ENCODE measurements around the gene CACNA1D.

Gene CACNA1D

DNA sequence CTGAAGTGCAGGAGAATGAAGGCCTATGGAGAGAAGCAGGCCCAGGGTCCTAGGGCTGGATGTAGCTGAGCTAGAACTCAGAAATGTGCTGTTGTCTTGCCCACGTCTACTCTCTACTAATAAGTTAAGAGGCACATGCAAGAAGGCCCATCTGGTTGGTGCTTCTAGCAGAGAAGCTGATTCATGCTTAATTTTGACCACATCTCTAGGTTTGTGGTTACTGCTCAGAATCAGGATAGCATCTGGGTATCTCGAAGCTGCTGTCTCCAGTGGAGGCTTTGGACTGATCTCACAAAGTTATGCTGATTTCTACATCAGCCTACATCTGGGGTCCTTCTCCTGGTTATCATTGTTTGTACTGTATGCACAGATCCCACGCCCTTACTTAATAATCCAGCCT, 87.3 kb downstream of the CACNA1D start:
- no peak for DNase-seq

DNA sequence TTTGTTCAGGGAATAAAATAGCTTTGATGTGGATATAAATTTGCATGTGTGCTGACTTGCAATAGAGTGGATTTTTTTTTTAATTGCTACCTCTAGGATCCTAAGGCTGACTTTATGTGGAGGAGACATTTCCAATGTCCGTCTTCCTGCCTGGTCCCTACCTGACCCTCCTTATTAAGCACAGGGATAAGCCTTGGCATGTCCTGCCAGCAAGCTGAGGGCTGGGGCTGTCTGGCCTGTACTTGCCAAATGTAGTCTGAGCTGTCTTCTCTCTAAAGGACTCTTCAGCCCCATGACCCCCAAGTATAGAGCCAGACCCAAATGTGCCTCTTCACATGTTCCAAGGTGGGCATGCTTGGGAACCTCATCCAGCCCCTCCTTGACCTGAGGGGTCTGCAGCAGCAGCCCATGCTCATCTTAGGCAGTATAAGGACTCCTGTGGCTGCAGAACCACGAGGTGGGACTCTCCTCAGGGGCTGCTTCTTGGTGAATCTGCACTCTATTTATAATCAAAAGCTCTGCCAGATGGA, 88.8 kb downstream of the CACNA1D start:
- no peak for DNase-seq

DNA sequence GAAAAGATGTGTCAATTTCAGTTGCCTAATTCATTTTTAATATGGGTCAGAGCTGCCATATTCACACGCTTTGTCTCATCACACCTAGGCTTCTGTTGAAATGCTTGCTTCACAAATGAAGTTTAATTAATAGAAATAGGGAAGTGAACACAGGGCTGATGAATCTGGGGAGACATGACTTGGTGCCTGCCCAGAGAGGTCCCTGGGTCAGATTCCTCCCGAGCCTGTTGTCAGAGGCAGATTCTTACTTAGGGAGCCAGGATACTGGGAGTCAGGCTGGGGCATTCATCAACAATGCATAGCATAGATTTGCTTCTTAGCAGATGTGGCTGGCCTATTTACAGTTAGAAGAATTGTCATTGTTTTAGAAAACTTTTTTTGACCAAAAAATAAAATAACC, 90.6 kb downstream of the CACNA1D start:
- no peak for DNase-seq

DNA sequence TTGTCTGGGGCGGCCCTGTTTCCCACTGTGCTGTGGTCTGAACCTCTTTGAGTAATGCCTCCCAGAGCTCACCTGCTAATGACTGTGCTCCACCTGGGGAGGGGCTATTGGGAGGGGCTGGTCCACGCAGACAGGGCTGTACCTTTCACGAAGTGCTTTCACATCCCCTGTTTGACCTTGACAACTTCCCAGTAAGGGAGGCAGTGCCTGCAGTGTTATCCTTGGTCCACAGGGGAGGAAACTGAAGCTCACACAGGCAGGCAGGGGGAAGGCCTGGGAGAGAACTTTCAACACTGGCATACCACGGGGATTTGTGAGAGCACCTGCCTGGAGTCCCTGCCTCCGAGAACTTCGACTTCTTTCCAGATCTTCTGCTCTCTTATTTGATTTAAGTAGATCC, 91.2 kb downstream of the CACNA1D start:
- DNase-seq: no peak

DNA sequence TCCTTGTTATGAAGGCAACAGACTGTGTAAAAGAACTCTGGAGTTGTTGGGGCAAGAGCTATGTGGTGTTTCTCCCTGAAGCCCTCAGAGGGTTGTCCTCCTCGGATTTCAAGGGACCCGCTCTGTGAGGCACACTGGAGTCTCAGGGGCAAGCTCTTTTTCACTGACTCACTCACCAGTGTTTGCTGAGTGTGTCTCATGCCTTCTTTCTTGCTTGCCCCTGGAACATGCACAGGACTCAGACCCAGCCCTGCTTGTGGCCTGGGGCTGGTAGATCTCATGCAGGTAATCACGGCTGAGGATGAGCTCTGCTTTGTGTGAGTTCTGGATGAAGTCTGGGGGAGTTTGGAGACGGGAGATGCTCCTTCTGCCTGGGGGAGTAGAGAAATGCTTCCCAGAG, 93.7 kb downstream of the CACNA1D start:
- no peak for DNase-seq

DNA sequence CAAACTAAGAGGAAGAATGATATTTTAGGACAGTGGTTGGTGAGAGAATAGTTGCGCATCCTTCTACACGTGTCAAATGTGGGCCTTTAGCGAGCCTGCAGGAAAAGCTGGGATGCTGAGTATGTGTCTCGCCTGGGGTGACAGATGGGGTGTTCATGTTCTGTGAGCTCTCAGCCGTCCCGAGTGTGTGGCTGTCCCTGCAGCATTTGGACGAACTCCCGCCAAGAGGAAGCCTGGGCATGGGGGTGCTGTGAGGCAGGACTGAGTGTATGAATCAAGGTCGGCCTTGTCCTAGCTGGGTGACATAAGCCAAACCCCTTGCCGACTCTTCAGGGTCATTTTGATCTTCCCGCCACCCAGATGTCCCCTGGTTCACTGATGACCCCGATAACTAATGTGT, 94.8 kb downstream of the CACNA1D start:
- DNase-seq: no peak

DNA sequence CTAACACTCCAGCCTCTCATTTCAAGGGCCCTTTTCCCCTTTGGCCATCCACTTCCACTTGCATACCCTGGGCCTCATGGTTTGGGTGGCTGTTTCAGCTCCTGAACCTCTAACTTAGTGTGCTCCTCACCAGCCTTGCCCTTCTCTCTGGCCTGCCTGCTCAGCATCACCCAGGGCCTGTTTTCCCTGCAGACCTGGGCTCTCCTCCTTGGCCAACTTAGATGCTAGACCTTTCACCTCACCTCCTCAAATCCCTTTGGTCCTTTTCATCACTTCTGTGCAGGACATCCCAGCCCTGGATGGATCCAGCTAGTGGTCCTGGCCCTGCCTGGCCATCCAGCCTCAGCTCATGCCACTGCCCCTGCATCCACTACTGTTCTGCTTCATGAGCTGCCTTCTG, 95.4 kb downstream of the CACNA1D start:
- no peak for DNase-seq

DNA sequence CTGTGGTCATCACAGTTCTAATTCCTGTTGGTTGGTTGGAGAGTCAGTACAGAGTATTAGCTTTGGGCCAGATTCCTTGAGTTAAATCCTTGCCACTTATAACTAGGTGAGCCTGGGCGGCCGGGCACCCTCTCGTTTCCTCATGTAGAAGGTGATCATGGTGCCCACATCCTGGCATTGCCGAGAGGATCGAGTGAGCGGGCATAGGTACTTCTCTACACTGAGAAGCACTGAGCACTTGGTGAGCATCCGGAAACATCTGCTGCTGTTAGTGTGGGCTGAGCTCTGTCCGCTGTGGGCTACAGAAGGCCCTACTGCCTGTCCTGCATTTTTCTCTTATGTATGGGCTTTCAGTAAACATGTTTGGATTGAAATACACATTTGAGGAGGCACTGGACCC, 96.2 kb downstream of the CACNA1D start:
- DNase-seq: no peak

DNA sequence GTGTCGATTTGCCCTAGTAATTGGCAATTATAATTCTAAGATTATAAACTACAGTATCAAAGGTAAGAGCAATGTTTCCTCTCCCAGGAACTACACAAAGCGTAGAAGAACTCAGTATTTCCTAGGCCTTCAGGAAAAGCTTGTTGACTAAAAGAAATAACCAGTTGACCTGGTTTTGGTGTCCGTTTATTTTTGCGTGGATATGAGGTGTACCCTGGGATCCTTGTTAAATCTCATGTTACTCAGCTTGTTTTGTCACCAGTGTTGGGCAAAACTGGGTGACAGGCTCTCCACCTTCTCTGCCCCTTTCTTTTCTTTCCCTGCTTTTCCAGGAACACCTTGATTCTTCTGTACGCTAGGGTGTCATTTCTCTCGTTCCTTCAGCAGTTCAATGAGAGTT, 97.2 kb downstream of the CACNA1D start:
- no peak for DNase-seq

DNA sequence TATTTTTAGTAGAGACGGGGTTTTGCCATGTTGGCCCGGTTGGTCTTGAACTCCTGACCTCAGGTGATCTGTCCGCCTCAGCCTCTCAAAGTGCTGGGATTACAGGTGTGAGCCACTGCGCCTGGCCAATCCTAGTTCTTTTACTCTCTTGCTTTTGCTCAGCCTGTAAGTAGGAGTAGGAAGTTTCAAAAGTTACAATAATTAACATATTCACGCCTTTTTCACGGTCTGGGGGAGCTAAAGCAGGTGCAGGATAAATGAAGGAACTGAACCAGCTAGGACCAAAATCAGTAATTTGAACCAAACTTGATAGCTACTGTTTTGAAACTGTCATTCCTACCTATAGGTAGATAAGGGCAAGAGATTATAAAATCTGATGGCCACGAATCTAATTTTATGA, 98.5 kb downstream of the CACNA1D start:
- no peak for DNase-seq

DNA sequence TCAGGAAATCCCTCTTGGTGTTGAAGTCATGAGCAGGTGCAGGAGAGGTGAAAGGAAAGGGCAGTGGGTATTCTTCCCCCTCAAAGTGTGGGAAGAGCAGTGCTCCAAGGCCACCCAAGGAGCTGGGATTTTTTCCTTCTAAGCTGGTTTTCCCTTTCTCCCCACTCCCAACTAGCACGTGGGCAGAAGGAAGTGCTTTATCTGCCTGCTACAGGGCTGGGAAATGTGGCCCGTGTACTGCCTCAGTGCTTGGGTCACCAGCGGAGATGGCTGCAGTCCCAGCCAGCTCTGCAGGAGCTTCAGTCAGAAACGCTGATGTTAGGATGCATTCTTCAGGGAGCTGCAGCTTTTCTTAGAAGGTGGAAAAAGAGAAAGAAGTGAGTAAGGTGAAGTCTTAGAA, 99.2 kb downstream of the CACNA1D start:
- DNase-seq: no peak

DNA sequence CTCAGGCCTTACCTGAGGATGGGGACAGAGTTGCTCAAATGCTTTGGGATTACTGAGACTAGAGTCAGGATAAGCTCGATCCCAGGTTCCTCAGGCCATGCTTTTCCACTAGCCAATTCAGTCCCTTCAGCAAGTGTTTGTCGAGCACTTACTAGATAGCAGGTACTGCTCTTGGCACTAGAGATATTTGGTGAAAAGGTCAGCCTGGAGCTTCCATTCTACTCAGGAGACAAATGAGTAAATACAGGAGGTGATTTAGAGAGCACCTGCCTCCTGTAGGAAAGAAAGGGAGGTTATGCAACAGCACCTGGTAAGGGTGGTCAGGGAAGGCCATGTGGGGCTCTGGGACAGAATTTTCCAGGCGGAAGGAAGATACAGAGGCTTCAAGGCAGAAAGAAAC, 99.9 kb downstream of the CACNA1D start:
- DNase-seq: no peak

DNA sequence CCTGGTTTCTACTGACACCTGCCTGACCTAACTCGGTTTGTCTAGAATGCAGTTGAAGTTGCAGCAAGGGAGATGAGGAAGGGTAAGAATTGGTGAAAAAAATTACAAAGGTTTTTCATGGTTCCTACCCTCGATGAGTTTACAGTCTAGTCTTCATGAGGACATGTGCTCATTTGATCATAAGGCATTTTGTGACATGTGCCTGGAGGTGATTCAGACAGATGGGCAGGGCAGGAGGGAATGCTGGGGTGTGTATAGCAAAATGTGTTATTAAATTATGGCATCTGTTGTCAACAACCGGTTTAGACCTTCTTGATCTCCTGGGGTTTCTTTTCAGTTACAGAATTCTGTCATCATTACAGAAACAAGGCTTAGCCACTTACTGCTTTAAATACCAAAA, 101.2 kb downstream of the CACNA1D start:
- DNase-seq: no peak

DNA sequence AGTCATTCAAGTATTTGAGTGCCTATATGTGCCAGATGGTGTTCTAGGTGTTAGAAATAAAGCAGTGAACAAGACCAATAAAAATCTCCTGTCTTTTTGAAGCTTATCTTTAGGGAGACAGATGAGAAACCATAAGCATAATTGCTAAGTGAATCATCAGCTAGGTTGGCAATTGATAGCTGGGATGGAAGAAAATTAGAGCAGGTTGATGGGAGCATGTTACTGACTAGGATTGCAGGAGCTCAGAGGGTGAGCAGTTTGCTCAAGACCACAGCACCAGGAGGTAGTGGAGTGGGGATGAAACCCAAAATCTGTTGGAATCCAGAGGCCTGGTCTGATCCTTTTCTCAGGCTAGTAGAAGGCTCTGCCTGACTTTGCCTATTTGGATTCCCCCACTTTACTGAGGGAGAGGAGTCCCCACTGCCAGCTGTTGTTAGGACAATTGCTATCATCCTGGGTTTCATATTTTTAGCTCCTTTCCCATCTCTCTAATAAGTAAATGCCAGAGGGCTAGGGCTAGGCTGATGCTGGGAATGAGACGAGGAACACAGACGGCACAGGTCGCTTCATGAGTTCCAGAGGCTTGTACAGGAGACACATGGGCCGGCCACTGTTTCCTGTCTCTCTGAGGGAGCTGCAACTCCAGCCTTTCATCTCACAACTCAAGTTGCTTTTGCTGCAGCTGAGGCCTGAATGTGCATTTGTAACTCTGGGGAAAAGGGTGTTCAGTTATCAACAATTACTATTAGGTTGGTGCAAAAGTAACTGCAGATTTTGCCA, 102.9 kb downstream of the CACNA1D start:
- DNase-seq: no peak

DNA sequence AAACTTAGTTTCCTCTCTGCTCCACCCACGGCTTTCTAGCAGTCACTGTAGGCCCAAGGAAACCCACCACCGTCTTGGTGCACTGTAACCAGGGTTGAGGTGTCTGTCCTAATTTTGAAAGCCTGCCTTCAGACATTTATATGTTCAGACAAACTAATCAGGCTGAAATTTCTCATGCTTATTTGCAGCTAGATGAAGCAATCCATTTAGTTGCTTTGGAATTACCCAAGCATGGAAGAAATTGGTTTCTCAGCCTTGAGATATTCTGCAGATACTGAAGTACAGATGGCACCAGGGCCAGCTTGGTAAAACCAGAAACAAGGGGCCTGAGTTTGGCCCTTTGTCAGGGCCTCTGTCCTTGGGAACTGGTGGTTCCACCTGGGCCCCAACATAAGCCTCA, 105.4 kb downstream of the CACNA1D start:
- no peak for DNase-seq

DNA sequence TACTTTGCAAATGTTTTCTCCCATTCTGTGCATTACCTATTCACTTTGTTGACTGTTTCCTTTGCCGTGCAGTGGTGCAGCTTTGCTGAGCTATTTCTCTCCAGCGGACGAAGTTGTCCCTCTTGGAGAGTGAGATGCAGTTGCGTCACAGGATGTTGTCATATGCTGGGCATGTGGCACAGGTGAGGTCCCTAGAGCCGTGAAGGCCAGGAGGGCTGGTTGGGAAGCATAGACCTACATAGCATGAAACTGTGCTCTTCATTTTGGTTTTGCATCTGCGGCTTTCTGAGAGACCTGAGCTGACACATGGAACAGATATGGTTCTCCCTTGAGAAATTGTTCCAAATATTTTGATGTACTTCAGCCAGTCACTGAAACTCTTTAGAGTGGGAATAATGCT, 108.5 kb downstream of the CACNA1D start:
- DNase-seq: no peak

DNA sequence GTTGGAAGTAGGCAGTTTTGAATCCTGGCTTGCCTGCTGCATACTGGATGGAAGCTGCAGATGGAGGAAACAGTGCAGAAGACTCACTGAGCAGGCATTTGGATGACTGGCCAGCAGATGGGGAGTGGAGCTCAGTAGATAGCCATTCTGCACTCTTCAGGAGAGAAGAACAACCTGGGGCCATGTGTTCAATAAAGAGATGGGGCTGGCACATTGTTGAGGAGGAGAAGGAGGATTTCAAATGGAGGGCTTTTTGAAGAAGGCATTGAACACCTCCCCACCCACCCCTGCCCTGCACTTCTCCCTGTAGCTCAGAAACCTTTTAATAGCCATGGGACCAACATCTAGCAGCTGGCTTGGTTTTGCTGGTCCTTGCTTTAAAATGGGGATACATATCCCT, 109.8 kb downstream of the CACNA1D start:
- DNase-seq: no peak

DNA sequence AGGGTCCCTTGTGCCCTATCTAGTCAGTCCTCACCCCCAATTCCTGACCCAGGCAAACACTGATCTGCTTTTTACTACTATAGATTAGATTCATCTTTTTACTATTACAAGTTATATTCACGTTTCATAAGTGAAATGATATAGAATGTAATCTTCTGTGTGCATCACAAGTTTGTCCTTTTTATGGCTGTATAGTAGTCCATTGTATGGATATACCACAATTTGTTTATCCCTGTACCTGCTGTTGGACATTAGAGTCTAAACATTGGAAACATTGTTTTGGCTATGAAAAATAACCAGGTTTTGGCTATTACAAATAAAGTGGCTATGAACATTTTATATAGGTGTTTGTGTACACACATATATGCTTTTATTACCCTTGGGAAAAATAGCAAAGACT, 112.4 kb downstream of the CACNA1D start:
- no peak for DNase-seq

DNA sequence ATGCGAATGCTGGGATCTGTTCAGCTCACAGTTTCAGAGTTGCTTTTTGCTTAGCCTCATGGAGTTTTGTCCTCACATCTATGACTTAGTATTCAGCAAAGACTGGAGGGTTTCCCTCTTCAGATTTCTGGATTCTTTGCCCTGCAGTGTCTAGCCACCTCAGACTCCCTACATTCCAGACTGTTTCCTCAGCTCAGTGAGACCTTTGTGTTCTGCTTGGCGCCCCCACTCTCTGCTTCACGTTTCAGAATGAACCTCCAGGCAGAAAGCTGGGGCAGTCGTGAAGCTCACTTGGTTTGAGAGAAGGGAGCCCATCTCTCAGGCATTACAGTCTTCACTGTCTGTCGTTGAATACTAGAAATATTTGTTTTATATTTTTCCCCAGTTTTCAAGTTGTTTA, 118.1 kb downstream of the CACNA1D start:
- DNase-seq: no peak

DNA sequence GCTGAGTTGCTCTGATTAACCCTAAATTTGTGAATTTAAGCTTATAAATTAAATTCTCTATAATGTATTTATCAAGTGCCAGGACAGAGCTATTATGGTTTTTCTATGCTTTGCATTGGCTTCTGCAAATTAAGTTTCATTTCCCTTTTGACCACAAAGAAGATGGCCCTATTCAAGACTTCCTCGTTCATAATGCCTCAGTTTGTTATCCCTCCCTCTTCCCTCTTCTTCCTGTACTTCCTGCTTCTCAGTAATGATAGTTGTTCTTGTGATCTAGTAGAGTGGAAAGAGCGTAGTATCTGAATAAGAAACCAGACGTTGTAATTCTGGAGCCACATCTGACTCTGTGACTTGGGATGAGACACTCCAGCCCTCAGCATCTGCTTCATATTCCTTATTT, 118.7 kb downstream of the CACNA1D start:
- no peak for DNase-seq

DNA sequence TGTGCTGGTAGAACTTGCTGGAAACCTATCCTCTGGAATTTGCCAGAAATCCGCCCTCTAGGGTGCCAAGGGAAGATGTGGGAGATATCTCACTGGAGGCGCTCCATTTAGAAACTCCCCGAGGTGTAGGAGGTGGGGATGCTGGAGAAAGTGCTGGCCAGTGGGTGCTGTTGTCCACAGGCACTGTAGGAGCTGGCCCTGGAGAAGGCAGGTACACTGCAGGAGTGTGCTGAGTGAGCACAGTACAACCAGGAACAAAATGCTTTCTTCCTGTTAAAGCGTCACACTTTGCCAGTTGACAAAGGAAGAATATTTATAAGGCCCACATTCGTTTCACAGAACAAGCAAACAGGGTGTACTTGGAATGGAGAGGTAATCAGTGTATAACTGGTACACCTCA, 119.9 kb downstream of the CACNA1D start:
- DNase-seq: no peak

DNA sequence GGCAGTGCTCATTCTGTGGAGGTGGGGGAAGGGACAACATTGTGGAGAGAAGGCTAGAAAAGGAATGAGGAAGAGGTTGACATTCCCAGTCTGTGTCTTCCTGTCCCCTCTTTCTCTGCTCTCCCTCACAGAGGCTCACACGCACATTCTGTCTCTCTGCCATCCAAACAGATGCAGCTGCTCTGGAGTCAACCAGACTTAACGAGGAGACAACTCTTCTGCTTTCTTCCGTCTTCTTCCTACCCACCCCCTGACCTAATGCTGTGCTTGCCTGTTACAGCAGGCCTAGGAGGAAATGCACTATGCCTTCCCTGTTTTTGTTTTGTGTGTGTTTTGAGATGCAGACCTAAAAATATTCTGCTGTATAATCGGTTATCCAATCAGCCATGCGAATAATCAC, 121.9 kb downstream of the CACNA1D start:
- no peak for DNase-seq

DNA sequence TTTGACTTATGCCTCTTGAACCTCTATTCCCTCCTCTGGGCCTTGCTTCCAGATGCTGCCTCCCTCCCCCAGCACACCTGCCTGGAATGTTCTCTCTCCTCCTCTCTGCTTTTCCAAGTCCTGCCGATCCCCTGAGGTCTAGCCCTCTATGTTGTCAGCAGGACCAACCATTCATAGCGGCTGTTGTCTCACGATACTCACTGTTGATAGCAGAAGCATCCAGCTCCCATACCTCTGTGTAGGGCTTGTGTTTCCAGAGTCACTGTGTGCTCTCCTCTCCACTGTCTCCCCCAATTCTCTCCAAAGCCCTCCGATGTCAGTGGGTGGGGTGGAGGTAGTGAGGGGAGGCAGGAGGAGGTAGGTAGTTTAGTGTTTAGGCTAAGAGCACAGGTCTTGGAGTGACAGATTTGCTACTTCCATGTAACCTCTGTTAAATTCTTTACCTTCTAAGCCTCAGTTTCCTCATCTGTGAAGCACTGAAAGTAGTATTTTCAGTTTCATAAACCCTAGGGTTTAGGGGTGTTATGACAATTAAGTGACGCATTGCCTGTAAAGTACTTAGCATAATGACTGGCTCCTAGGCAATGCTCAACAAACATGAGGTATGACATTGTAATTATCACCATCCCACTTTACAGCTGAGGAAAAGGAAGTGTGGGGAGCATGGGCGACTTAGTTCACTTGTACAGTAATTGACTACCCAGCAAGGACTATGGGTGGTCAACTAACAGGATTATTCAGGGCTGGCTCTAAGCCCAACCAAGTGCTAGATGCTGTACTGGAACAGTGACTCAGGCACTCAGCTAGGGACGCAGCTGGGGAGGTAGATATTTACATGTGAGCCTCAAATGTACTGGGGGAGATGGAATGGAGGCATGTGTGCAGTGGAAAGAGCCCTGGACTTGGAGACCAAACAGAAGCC, 122.8 kb downstream of the CACNA1D start:
- DNase-seq: no peak

DNA sequence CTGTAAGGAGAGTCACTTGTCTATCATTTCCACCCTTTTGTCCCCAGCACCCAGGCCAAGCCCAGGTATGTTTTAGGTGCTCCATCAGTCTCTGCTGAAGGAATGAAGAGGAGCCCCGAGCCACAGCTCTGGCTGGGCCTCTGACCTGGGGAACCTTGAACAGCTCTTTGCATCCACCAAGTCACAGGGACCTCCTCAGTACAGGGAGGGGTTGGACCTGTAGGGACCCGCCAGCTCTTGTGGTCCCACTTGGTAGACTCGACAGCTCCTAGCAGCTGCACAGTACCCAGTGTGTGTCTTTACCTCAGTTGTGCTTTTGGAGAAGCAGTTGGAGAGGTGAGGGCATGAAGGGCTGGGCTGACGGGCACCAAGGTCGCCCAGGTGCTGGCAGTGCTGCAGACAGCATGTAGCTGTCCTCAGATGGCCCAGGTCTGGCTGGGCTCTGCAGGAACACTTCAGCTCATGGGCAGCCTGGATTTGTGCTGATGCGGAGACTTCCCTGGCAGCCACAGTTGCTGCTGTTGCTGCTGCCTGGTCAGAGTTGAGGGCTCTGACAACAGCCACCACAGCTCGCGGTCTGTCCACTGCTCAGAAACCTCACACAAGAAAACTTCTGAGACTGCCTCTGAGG, 123.6 kb downstream of the CACNA1D start:
- no peak for DNase-seq
